ENCODE results near the gene ZNF227. TPM values are rescaled to one million over a fixed set of nuclear protein-coding genes. Genes with fewer than 3 reads are reported as not detected.
"Not testable (repeated sequence)": the region's sequence is repeated elsewhere in the genome, so short reads cannot be mapped to it uniquely, and the experiment has no call there.

Gene ZNF227
- total RNA-seq, 1 donor = 18.6 TPM

DNA sequence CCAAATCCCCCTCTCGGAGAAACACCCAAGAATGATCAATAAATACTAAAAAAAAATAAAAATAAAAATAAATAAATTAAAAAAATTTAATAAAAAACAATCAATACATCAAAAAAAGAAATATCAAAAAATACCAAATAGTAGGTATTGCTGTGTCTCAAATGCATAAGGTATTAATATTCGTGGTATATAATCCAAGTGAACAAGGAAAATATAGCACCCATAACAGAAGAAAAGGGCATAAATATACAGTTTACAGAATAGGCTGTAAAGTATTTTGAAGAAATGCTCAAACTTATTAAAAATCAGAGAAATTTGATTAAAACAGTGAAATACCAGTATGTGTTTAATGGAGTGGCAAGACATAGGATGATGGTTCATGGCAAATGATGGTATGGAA lies 7.6 kb upstream of the ZNF227 start:
- DNase-seq (ENCODE audit: low read depth) = no peak
- no peak for TF ChIP-seq CTCF (IDR thresholded peaks at IDR 0.05; ENCODE audit: insufficient read depth, low read depth, low read length)
- no peak overlapping the region for H3K4me3 ChIP-seq (ENCODE audit: low read depth, low read length)

GRCh38 chr19:44207126-44207803 lies 5.1 kb upstream of the ZNF227 start:
- TF ChIP-seq CTCF (IDR thresholded peaks at IDR 0.05; ENCODE audit: insufficient read depth, low read depth, low read length) = no peak
- peak; percentile 91 for DNase-seq (ENCODE audit: low read depth)
- peak overlapping the region; percentile 76 for H3K4me3 ChIP-seq (ENCODE audit: low read depth, low read length)

GRCh38 chr19:44212866-44213346 lies 574 bp downstream of the ZNF227 start:
- no peak for TF ChIP-seq CTCF (IDR thresholded peaks at IDR 0.05; ENCODE audit: insufficient read depth, low read depth, low read length)

GRCh38 chr19:44219926-44220325 lies 7.6 kb downstream of the ZNF227 start:
- DNase-seq (ENCODE audit: low read depth); H3K4me3 ChIP-seq (ENCODE audit: low read depth, low read length): not testable (repeated sequence)

More at GRCh38 chr19:44212866-44213346, 574 bp downstream of the ZNF227 start:
- DNase-seq (ENCODE audit: low read depth) = peak; percentile 28
- H3K4me3 ChIP-seq (ENCODE audit: low read depth, low read length) = peak overlapping the region; percentile 83

DNA sequence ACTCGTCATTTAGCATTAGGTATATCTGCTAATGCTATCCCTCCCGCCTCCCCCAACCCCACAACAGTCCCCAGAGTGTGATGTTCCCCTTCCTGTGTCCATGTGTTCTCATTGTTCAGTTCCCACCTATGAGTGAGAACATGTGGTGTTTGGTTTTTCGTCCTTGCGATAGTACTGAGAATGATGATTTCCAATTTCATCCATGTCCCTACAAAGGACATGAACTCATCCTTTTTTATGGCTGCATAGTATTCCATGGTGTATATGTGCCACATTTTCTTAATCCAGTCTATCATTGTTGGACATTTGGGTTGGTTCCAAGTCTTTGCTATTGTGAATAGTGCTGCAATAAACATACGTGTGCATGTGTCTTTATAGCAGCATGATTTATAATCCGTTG lies 8.4 kb downstream of the ZNF227 start:
- not testable (repeated sequence) for H3K4me3 ChIP-seq (ENCODE audit: low read depth, low read length); DNase-seq (ENCODE audit: low read depth)

GRCh38 chr19:44221291-44221690 lies 9.0 kb downstream of the ZNF227 start:
- DNase-seq (ENCODE audit: low read depth); H3K4me3 ChIP-seq (ENCODE audit: low read depth, low read length): not testable (repeated sequence)

GRCh38 chr19:44228318-44228717 lies 16.0 kb downstream of the ZNF227 start:
- no peak for TF ChIP-seq CTCF (IDR thresholded peaks at IDR 0.05; ENCODE audit: insufficient read depth, low read depth, low read length)
- DNase-seq (ENCODE audit: low read depth) = no peak
- H3K4me3 ChIP-seq (ENCODE audit: low read depth, low read length) = no peak overlapping the region

GRCh38 chr19:44232867-44233266 lies 20.5 kb downstream of the ZNF227 start:
- DNase-seq (ENCODE audit: low read depth) = no peak
- no peak overlapping the region for H3K4me3 ChIP-seq (ENCODE audit: low read depth, low read length)
- no peak for TF ChIP-seq CTCF (IDR thresholded peaks at IDR 0.05; ENCODE audit: insufficient read depth, low read depth, low read length)

Data from fibroblast of villous mesenchyme (primary cell).